ENCODE measurements around the gene FLYWCH2. TPM values are rescaled to one million over a fixed set of nuclear protein-coding genes. Genes with fewer than 3 reads are reported as not detected.

Gene FLYWCH2
- total and polyA plus RNA-seq, 7 donors: 14.1 to 39.4 (median 15.7) TPM

DNA sequence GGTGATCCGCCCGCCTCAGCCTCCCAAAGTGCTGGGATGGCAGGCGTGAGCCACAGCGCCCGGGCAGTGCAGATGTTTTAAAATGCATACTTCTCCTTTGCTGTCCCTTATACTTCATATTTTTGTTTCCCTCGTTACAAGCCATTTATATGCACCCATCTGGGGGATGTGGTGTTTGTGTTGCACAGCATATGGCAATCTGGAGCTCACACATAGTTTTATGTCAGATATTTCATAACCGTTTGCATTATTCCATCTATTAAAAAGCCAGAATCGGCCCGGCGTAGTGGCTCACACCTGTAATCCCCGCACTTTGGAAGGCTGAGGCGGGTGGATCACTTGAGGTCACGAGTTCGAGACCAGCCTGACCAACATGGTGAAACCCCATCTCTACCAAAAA, 40.5 kb downstream of the FLYWCH2 start:
- no peak for TF ChIP-seq CTCF (IDR thresholded peaks at IDR 0.05)
- no peak overlapping the region for H3K27ac ChIP-seq
- peaks cover 6% of the 10 kb centered on the region for H3K4me1 ChIP-seq
- H3K27me3 ChIP-seq (ENCODE audit: insufficient read depth in 3 of 3, low read length in 2 of 3): no peaks in the 10 kb centered on the region
- H3K36me3 ChIP-seq (ENCODE audit: insufficient read depth in 1 of 2, low read depth in 1 of 2): peaks cover 0 to 38% of the 10 kb centered on the region in 2 donors
- no peaks in the 10 kb centered on the region for H3K9me3 ChIP-seq
- no peak overlapping the region for H3K4me3 ChIP-seq
- no peak for ATAC-seq
- 93 to 96% (median 95%) methylated on average over 14 of the region's 14 CpGs for WGBS, 3 donors
- intact Hi-C loops (cut with DNase I): no loop called here
- no peak for DNase-seq

DNA sequence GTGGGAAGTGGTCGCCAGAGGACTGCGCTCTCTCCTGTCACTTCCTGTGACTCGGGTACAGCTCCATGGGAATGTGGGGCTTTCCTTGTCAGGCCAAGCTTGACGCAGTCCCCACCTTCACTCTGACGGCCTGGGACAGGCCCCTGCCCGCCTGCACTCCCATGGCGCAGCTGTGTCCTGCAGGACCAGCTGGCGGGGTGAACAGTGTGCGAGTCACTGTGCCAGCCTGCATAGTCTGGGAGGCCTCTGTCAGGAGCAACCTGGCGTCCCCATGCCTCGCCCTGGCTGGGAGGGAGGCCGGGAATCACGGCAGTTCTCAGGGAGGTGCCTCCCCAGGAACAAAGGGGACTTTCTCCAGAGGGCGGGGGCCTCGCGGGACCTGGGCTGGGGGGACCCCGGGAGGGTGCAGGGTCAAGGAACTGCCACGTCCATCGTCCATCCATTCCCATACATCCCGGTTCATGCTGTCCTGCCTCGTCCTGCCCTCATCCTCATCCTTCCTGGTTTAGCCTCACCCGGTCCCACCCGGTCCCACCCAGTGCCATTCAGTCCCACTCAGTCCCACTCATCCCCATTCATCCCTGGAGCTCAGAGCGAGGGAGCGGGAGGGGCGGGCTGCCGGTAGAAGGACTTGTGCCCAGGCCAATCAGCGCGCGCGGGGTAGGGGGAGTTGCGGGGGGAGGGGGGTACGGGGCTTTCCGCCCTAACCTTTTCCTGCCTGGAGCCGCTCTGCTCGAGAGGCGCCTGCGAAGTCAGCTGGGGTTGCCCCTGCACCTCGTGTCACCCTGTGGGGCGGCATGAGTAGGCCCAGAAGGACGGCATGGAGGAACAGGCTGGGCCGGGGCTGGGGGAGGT, 42.1 kb downstream of the FLYWCH2 start:
- H3K4me1 ChIP-seq: peaks cover 6% of the 10 kb centered on the region
- no peak for ATAC-seq
- intact Hi-C loops (cut with DNase I): no loop called here
- no peaks in the 10 kb centered on the region for H3K27me3 ChIP-seq (ENCODE audit: insufficient read depth in 3 of 3, low read length in 2 of 3)
- H3K9me3 ChIP-seq: no peaks in the 10 kb centered on the region
- WGBS, 3 donors: 72 to 79% (median 76%) methylated on average over 33 to 42 of the region's 42 CpGs
- H3K4me3 ChIP-seq: no peak overlapping the region
- no peak for DNase-seq
- H3K36me3 ChIP-seq (ENCODE audit: insufficient read depth in 1 of 2, low read depth in 1 of 2): peaks cover 0 to 49% of the 10 kb centered on the region in 2 donors
- no peak for TF ChIP-seq CTCF (IDR thresholded peaks at IDR 0.05)
- no peak overlapping the region for H3K27ac ChIP-seq

DNA sequence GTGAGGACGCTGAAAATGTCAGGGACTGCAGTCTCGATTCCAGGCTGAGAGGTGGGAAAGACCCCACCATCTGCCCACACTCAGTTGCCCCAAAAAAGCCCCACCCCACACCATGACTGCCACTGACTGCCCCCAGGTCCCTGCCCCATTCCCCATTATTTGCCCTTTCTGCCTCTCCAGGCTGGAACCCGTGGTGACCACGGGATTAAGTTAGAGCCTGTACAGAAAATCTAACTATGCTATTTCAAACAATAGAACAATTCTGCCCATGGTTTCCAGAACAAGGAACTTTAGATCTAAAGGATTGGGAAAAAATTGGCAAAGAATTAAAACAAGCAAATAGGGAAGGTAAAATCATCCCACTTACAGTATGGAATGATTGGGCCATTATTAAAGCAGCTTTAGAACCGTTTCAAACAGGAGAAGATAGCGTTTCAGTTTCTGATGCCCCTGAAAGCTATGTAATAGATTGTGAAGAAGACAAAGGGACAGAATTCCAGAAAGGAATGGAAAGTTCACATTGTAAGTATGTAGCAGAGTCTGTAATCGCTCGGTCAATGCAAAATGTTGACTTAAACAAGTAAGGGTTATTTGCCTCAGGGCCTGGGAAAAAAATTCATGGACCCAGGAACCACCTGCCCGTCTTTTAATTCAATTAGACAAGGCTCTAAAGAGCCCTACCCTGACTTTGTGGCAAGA, 43.1 kb downstream of the FLYWCH2 start:
- intact Hi-C loops (cut with DNase I): no loop called here
- Histone ChIP-seq H3K27ac (no peak overlapping the region), H3K9me3 (no peaks in the 10 kb centered on the region), H3K4me1 (peaks cover 6% of the 10 kb centered on the region), H3K27me3 (ENCODE audit: insufficient read depth in 3 of 3, low read length in 2 of 3) (no peaks in the 10 kb centered on the region), H3K36me3 (ENCODE audit: insufficient read depth in 1 of 2, low read depth in 1 of 2) (peaks cover 0 to 51% of the 10 kb centered on the region in 2 donors), H3K4me3 (no peak overlapping the region)
- no peak for TF ChIP-seq CTCF (IDR thresholded peaks at IDR 0.05)
- DNase-seq (no peak), ATAC-seq (no peak)
- 57 to 63% (median 63%) methylated on average over 8 to 9 of the region's 9 CpGs for WGBS, 3 donors

DNA sequence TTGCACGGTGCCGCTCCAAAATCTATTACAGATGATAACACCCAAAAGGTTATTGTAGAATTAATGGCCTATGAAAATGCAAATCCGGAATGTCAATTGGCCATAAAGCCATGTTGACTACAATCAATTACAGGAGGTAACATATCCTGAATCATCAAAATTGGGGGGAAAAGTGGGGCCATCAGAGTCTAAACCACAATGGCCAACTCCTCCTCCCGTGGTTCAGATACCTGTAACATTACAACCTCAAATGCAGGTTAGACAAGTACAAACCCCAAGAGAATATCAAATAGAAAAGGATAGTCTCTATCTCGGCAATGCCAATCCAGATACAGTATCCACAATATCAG, 43.6 kb downstream of the FLYWCH2 start:
- peaks cover 0 to 52% of the 10 kb centered on the region in 2 donors for H3K36me3 ChIP-seq (ENCODE audit: insufficient read depth in 1 of 2, low read depth in 1 of 2)
- no peak overlapping the region for H3K27ac ChIP-seq
- DNase-seq: no peak
- H3K27me3 ChIP-seq (ENCODE audit: insufficient read depth in 3 of 3, low read length in 2 of 3): no peaks in the 10 kb centered on the region
- peaks cover 6% of the 10 kb centered on the region for H3K4me1 ChIP-seq
- no peak for TF ChIP-seq CTCF (IDR thresholded peaks at IDR 0.05)
- H3K4me3 ChIP-seq: peak overlapping the region; percentile 36
- intact Hi-C loops (cut with DNase I): no loop called here
- H3K9me3 ChIP-seq: no peaks in the 10 kb centered on the region
- no peak for ATAC-seq
- WGBS, 3 donors: 54 to 68% (median 55%) methylated on average over 5 of the region's 5 CpGs
